Panc1 (cell line): Measurements from ENCODE around the gene SPHKAP.

Experiments
- POLR2AphosphoS5 ChIP-seq: IDR thresholded peaks from 2 replicates; pipeline ENCODE4 v1.6.1; 2012; ENCODE audit warnings: mild to moderate bottlenecking, low read depth, low read length, moderate library complexity
- TF ChIP-seq, protein P1 (sequence below): fragments of 450-650 bp; IDR thresholded peaks from 2 replicates; pipeline ENCODE4 v1.5.1; 2017; ENCODE audit warnings: mild to moderate bottlenecking

DNA sequence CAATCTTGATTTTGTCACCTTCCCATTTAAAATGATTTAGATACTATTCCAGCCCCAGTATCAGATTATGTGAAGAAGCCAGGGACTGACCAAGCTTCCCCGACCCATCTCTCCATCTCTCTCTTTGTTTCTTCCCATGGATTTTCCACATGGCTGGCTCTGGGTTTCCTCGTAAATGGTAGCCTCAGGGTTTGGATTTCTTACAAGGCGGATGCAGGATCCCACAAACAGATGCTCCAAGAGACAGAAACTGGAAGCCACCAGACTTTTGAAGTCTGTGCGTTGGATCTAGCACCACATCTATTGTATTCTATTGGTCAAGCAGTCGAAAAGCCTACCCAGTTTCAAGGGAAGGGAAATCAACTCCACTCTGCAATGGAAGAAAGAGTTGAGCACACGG, 46.0 kb upstream of the SPHKAP start:
- TF ChIP-seq, protein P1, sequence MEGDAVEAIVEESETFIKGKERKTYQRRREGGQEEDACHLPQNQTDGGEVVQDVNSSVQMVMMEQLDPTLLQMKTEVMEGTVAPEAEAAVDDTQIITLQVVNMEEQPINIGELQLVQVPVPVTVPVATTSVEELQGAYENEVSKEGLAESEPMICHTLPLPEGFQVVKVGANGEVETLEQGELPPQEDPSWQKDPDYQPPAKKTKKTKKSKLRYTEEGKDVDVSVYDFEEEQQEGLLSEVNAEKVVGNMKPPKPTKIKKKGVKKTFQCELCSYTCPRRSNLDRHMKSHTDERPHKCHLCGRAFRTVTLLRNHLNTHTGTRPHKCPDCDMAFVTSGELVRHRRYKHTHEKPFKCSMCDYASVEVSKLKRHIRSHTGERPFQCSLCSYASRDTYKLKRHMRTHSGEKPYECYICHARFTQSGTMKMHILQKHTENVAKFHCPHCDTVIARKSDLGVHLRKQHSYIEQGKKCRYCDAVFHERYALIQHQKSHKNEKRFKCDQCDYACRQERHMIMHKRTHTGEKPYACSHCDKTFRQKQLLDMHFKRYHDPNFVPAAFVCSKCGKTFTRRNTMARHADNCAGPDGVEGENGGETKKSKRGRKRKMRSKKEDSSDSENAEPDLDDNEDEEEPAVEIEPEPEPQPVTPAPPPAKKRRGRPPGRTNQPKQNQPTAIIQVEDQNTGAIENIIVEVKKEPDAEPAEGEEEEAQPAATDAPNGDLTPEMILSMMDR = no peak
- TF ChIP-seq POLR2AphosphoS5 = no peak
